Measurements from ENCODE around the gene RBM42.
"Not testable (repeated sequence)": the region's sequence is repeated elsewhere in the genome, so short reads cannot be mapped to it uniquely, and the experiment has no call there.

Gene RBM42

GRCh38 chr19:35628565-35629331 lies at the start of gene RBM42:
TSS of gene RBM42 (plus strand) at chr19:35629036. CDS start at chr19:35629154, 118 bp downstream.
- DNase-seq (ENCODE audit: low read depth in 2 of 2): peak; percentile 95

GRCh38 chr19:35582760-35583159 lies 46.1 kb upstream of the RBM42 start:
- DNase-seq (ENCODE audit: low read depth in 2 of 2): no peak

- peak in 1 of 2 experiments; percentile 20 for DNase-seq (ENCODE audit: low read depth in 2 of 2)
These were observed 43.0 kb upstream of the RBM42 start, which contains the start of gene PMIS2 for GRCh38 chr19:35585848-35586247. TSS of gene PMIS2 (plus strand) at chr19:35586173. CDS start at chr19:35586260, 87 bp downstream.

- no peak for DNase-seq (ENCODE audit: low read depth in 2 of 2)
These were observed 41.5 kb upstream of the RBM42 start for GRCh38 chr19:35587321-35587720.

- no peak for DNase-seq (ENCODE audit: low read depth in 2 of 2)
These were observed 38.0 kb upstream of the RBM42 start for GRCh38 chr19:35590875-35591274.

- DNase-seq (ENCODE audit: low read depth in 2 of 2): no peak
These were observed 36.6 kb upstream of the RBM42 start for GRCh38 chr19:35592226-35592625.

- not testable (repeated sequence) for DNase-seq (ENCODE audit: low read depth in 2 of 2)
These were observed 33.8 kb upstream of the RBM42 start for GRCh38 chr19:35595026-35595425.

- DNase-seq (ENCODE audit: low read depth in 2 of 2): no peak
These were observed 32.9 kb upstream of the RBM42 start for GRCh38 chr19:35595928-35596327.

GRCh38 chr19:35596366-35596999 lies 32.4 kb upstream of the RBM42 start:
- DNase-seq (ENCODE audit: low read depth in 2 of 2): no peak

- no peak for DNase-seq (ENCODE audit: low read depth in 2 of 2)
These were observed 26.9 kb upstream of the RBM42 start for GRCh38 chr19:35601971-35602370.

GRCh38 chr19:35604436-35604835 lies 24.4 kb upstream of the RBM42 start:
- DNase-seq (ENCODE audit: low read depth in 2 of 2): not testable (repeated sequence)

GRCh38 chr19:35607170-35607569 lies 21.7 kb upstream of the RBM42 start:
- not testable (repeated sequence) for DNase-seq (ENCODE audit: low read depth in 2 of 2)

- no peak for DNase-seq (ENCODE audit: low read depth in 2 of 2)
These were observed 21.2 kb upstream of the RBM42 start for GRCh38 chr19:35607661-35608060.

- no peak for DNase-seq (ENCODE audit: low read depth in 2 of 2)
These were observed 20.6 kb upstream of the RBM42 start for GRCh38 chr19:35608251-35608650.

- DNase-seq (ENCODE audit: low read depth in 2 of 2): no peak
These were observed 18.9 kb upstream of the RBM42 start for GRCh38 chr19:35609851-35610353.

GRCh38 chr19:35612224-35612558 lies 16.6 kb upstream of the RBM42 start:
- no peak for DNase-seq (ENCODE audit: low read depth in 2 of 2)

- peak; percentile 93 for DNase-seq (ENCODE audit: low read depth in 2 of 2)
These were observed 16.1 kb upstream of the RBM42 start, which contains the start of gene HAUS5 for GRCh38 chr19:35612559-35613321. TSS of gene HAUS5 (plus strand) at chr19:35612735. CDS start at chr19:35612795, 60 bp downstream.

GRCh38 chr19:35613574-35613973 lies 15.3 kb upstream of the RBM42 start:
- DNase-seq (ENCODE audit: low read depth in 2 of 2): no peak

GRCh38 chr19:35615036-35615435 lies 13.8 kb upstream of the RBM42 start:
- no peak for DNase-seq (ENCODE audit: low read depth in 2 of 2)

GRCh38 chr19:35618857-35619256 lies 10.0 kb upstream of the RBM42 start:
- no peak for DNase-seq (ENCODE audit: low read depth in 2 of 2)

GRCh38 chr19:35619290-35619923 lies 9.4 kb upstream of the RBM42 start:
- DNase-seq (ENCODE audit: low read depth in 2 of 2): no peak

GRCh38 chr19:35620001-35620400 lies 8.8 kb upstream of the RBM42 start:
- DNase-seq (ENCODE audit: low read depth in 2 of 2): no peak
